Skin epidermis (tissue), 12 donors: ENCODE results near the gene ITIH3.
A peak's percentile ranks its signal among the peaks of the same experiment; 100 is the strongest.
"Not testable (repeated sequence)": the region's sequence is repeated elsewhere in the genome, so short reads cannot be mapped to it uniquely, and the experiment has no call there.

Experiments used
- H3K27ac ChIP-seq, 21 experiments: fragments of 200-600 bp; sonication (generic) in 11 of 21; one replicate each; pipeline ENCODE4 v1.5.0; 2020; ENCODE audit warnings: mild to moderate bottlenecking in 3 of 21, inconsistent platforms in 2 of 21, moderate library complexity in 2 of 21
- H3K4me3 ChIP-seq, 7 experiments: fragments of 200-600 bp; sonication (generic) in 2 of 7; one replicate each; pipeline ENCODE4 v1.5.0; 2020; ENCODE audit warnings: inconsistent platforms in 2 of 7, mild to moderate bottlenecking in 2 of 7, moderate library complexity in 1 of 7

ITIH3 gene

GRCh38 chr3:52794612-52795099, at the start of gene ITIH3:
ITIH3 (plus strand) TSS chr3:52794796; CDS start chr3:52794804, 8 bp downstream.
- H3K4me3 ChIP-seq = no peak within 1 kb of the TSS
- no peak within 1 kb of the TSS for H3K27ac ChIP-seq

- Histone ChIP-seq H3K4me3 (no peak overlapping the region), H3K27ac (no peak overlapping the region)
These were observed 42.4 kb upstream of the ITIH3 start for GRCh38 chr3:52752045-52752660.

- H3K4me3 ChIP-seq = no peak overlapping the region
- H3K27ac ChIP-seq = no peak overlapping the region
These were observed 40.2 kb upstream of the ITIH3 start for GRCh38 chr3:52754373-52754772.

GRCh38 chr3:52756141-52756540, 38.5 kb upstream of the ITIH3 start:
- Histone ChIP-seq H3K27ac (no peak overlapping the region), H3K4me3 (no peak overlapping the region)

- Histone ChIP-seq H3K4me3 (no peak overlapping the region), H3K27ac (no peak overlapping the region)
These were observed 31.1 kb upstream of the ITIH3 start for GRCh38 chr3:52763466-52763865.

- Histone ChIP-seq H3K4me3 (peak overlapping the region; percentile 70 to 95 (median 80)), H3K27ac (peak overlapping the region in 16 of 21 experiments; percentile 63 to 88 (median 82))
These were observed 24.7 kb upstream of the ITIH3 start for GRCh38 chr3:52769786-52770455.

GRCh38 chr3:52770496-52771333, 23.9 kb upstream of the ITIH3 start, which contains the start of gene NEK4:
NEK4 (minus strand) TSS chr3:52770940; CDS start chr3:52770746, 194 bp downstream.
- peak within 1 kb of the TSS; percentile 44 to 88 (median 81) for H3K27ac ChIP-seq

GRCh38 chr3:52771334-52771681, 23.3 kb upstream of the ITIH3 start:
- Histone ChIP-seq H3K27ac (peak overlapping the region; percentile 44 to 88 (median 81)), H3K4me3 (peak overlapping the region; percentile 70 to 95 (median 80))

More at GRCh38 chr3:52770496-52771333, 23.9 kb upstream of the ITIH3 start, which contains the start of gene NEK4:
- H3K4me3 ChIP-seq = peak within 1 kb of the TSS; percentile 70 to 95 (median 80)

- Histone ChIP-seq H3K27ac (peak overlapping the region in 10 of 21 experiments; percentile 66 to 87 (median 82)), H3K4me3 (no peak overlapping the region)
These were observed 22.9 kb upstream of the ITIH3 start for GRCh38 chr3:52771702-52772101.

GRCh38 chr3:52773361-52774065, 21.1 kb upstream of the ITIH3 start:
- H3K4me3 ChIP-seq = no peak overlapping the region

GRCh38 chr3:52774066-52774713, 20.4 kb upstream of the ITIH3 start:
- no peak overlapping the region for H3K4me3 ChIP-seq

More at GRCh38 chr3:52773361-52774065, 21.1 kb upstream of the ITIH3 start:
- H3K27ac ChIP-seq = no peak overlapping the region

GRCh38 chr3:52774901-52775864, 19.4 kb upstream of the ITIH3 start:
- no peak overlapping the region for H3K4me3 ChIP-seq
- H3K27ac ChIP-seq = no peak overlapping the region

More at GRCh38 chr3:52774066-52774713, 20.4 kb upstream of the ITIH3 start:
- H3K27ac ChIP-seq = no peak overlapping the region

GRCh38 chr3:52775877-52776276, 18.7 kb upstream of the ITIH3 start:
- no peak overlapping the region for H3K27ac ChIP-seq
- no peak overlapping the region for H3K4me3 ChIP-seq

- H3K27ac ChIP-seq, H3K4me3 ChIP-seq: not testable (repeated sequence)
These were observed 18.1 kb upstream of the ITIH3 start for GRCh38 chr3:52776486-52776885.

GRCh38 chr3:52777127-52777958, 17.3 kb upstream of the ITIH3 start, which contains the start of gene ITIH1:
ITIH1 (plus strand) TSS chr3:52777599; CDS start chr3:52777616, 17 bp downstream.
- Histone ChIP-seq H3K4me3 (no peak within 1 kb of the TSS), H3K27ac (no peak within 1 kb of the TSS)

GRCh38 chr3:52777959-52778805, 16.4 kb upstream of the ITIH3 start:
- no peak overlapping the region for H3K27ac ChIP-seq
- no peak overlapping the region for H3K4me3 ChIP-seq
